Stimulated activated memory B cell treated with anti-CD40 and anti-IgM and Interleukin-4, amounts not matched to agents 10 μg/mL and 1 μg/mL and 100 μg/mL, for 72 hours (primary cell): ENCODE results near the gene PRSS12.
"Not testable (repeated sequence)": the region's sequence is repeated elsewhere in the genome, so short reads cannot be mapped to it uniquely, and the experiment has no call there.

ENCODE experiments used
- ATAC-seq: fragments of 150-1000 bp; cut with Tn5 transposase; 2 replicates; pipeline ENCODE4 v1.10.0; 2021
- H3K27ac Mint-ChIP-seq: one replicate; pipeline ENCODE4 v1.8.0; 2022; ENCODE audit warnings: mild to moderate bottlenecking, mixed read lengths
- H3K27me3 Mint-ChIP-seq: one replicate; pipeline ENCODE4 v1.8.0; 2022; ENCODE audit warnings: mixed read lengths
- H3K36me3 Mint-ChIP-seq: one replicate; pipeline ENCODE4 v1.8.0; 2022; ENCODE audit warnings: mixed read lengths
- H3K4me1 Mint-ChIP-seq: one replicate; pipeline ENCODE4 v1.8.0; 2022; ENCODE audit warnings: mixed read lengths
- H3K4me3 Mint-ChIP-seq: one replicate; pipeline ENCODE4 v1.8.0; 2022; ENCODE audit warnings: mild to moderate bottlenecking, moderate library complexity, mixed read lengths
- H3K9me3 Mint-ChIP-seq: one replicate; pipeline ENCODE4 v1.8.0; 2022; ENCODE audit warnings: mixed read lengths

PRSS12 gene

GRCh38 chr4:118279920-118280432, 72.8 kb downstream of the PRSS12 start:
- H3K27ac Mint-ChIP-seq, result peak overlapping the region; percentile 95
- H3K36me3 Mint-ChIP-seq, result peaks cover 46% of the 10 kb centered on the region
- no peaks in the 10 kb centered on the region for H3K27me3 Mint-ChIP-seq
- peak overlapping the region; percentile 86 for H3K4me3 Mint-ChIP-seq
- peaks cover 56% of the 10 kb centered on the region for H3K4me1 Mint-ChIP-seq
- no peaks in the 10 kb centered on the region for H3K9me3 Mint-ChIP-seq
- no peak for ATAC-seq

GRCh38 chr4:118279328-118279727, 73.5 kb downstream of the PRSS12 start:
- H3K27me3 Mint-ChIP-seq, result no peaks in the 10 kb centered on the region
- H3K27ac Mint-ChIP-seq, result peak overlapping the region; percentile 95
- peak overlapping the region; percentile 86 for H3K4me3 Mint-ChIP-seq
- H3K9me3 Mint-ChIP-seq, result no peaks in the 10 kb centered on the region
- peaks cover 41% of the 10 kb centered on the region for H3K36me3 Mint-ChIP-seq
- peaks cover 50% of the 10 kb centered on the region for H3K4me1 Mint-ChIP-seq
- no peak for ATAC-seq

- ATAC-seq, result peak; percentile 99
- H3K27ac Mint-ChIP-seq, result peak overlapping the region; percentile 95
- H3K27me3 Mint-ChIP-seq, result no peaks in the 10 kb centered on the region
- H3K4me3 Mint-ChIP-seq, result peak overlapping the region; percentile 86
- peaks cover 44% of the 10 kb centered on the region for H3K4me1 Mint-ChIP-seq
- H3K36me3 Mint-ChIP-seq, result peaks cover 39% of the 10 kb centered on the region
- no peaks in the 10 kb centered on the region for H3K9me3 Mint-ChIP-seq
Observed at GRCh38 chr4:118278473-118279274, 74.1 kb downstream of the PRSS12 start.

- no peak overlapping the region for H3K4me3 Mint-ChIP-seq
- no peak for ATAC-seq
- no peaks in the 10 kb centered on the region for H3K27me3 Mint-ChIP-seq
- H3K4me1 Mint-ChIP-seq, result peaks cover 33% of the 10 kb centered on the region
- peak overlapping the region; percentile 95 for H3K27ac Mint-ChIP-seq
- H3K9me3 Mint-ChIP-seq, result no peaks in the 10 kb centered on the region
- H3K36me3 Mint-ChIP-seq, result peaks cover 27% of the 10 kb centered on the region
Observed at GRCh38 chr4:118277243-118277642, 75.6 kb downstream of the PRSS12 start.

GRCh38 chr4:118276580-118276979, 76.2 kb downstream of the PRSS12 start:
- ATAC-seq, result no peak
- Mint-ChIP-seq H3K36me3 (peaks cover 21% of the 10 kb centered on the region), H3K9me3 (no peaks in the 10 kb centered on the region), H3K27ac (peak overlapping the region; percentile 95), H3K4me3 (no peak overlapping the region), H3K4me1 (peaks cover 27% of the 10 kb centered on the region), H3K27me3 (no peaks in the 10 kb centered on the region)

- no peaks in the 10 kb centered on the region for H3K9me3 Mint-ChIP-seq
- no peaks in the 10 kb centered on the region for H3K27me3 Mint-ChIP-seq
- no peak overlapping the region for H3K27ac Mint-ChIP-seq
- H3K4me3 Mint-ChIP-seq, result no peak overlapping the region
- H3K4me1 Mint-ChIP-seq, result peaks cover 14% of the 10 kb centered on the region
- H3K36me3 Mint-ChIP-seq, result no peaks in the 10 kb centered on the region
- no peak for ATAC-seq
Observed at GRCh38 chr4:118273642-118274041, 79.2 kb downstream of the PRSS12 start.

GRCh38 chr4:118271788-118272187, 81.0 kb downstream of the PRSS12 start:
- H3K9me3 Mint-ChIP-seq, result no peaks in the 10 kb centered on the region
- no peak for ATAC-seq
- no peak overlapping the region for H3K27ac Mint-ChIP-seq
- H3K27me3 Mint-ChIP-seq, result no peaks in the 10 kb centered on the region
- H3K36me3 Mint-ChIP-seq, result no peaks in the 10 kb centered on the region
- no peak overlapping the region for H3K4me3 Mint-ChIP-seq
- H3K4me1 Mint-ChIP-seq, result peaks cover 6% of the 10 kb centered on the region

- no peak for ATAC-seq
- no peak overlapping the region for H3K4me3 Mint-ChIP-seq
- H3K36me3 Mint-ChIP-seq, result no peaks in the 10 kb centered on the region
- H3K9me3 Mint-ChIP-seq, result no peaks in the 10 kb centered on the region
- H3K4me1 Mint-ChIP-seq, result peaks cover 4% of the 10 kb centered on the region
- no peaks in the 10 kb centered on the region for H3K27me3 Mint-ChIP-seq
- H3K27ac Mint-ChIP-seq, result no peak overlapping the region
Observed at GRCh38 chr4:118270492-118270891, 82.3 kb downstream of the PRSS12 start.

GRCh38 chr4:118268780-118269179, 84.0 kb downstream of the PRSS12 start:
- H3K4me1 Mint-ChIP-seq, result no peaks in the 10 kb centered on the region
- no peaks in the 10 kb centered on the region for H3K9me3 Mint-ChIP-seq
- no peaks in the 10 kb centered on the region for H3K27me3 Mint-ChIP-seq
- H3K4me3 Mint-ChIP-seq, result no peak overlapping the region
- H3K27ac Mint-ChIP-seq, result no peak overlapping the region
- ATAC-seq, result no peak
- H3K36me3 Mint-ChIP-seq, result no peaks in the 10 kb centered on the region

GRCh38 chr4:118266145-118266496, 86.7 kb downstream of the PRSS12 start:
- not testable (repeated sequence) for H3K36me3 Mint-ChIP-seq, H3K9me3 Mint-ChIP-seq, ATAC-seq, H3K4me1 Mint-ChIP-seq, H3K4me3 Mint-ChIP-seq, H3K27me3 Mint-ChIP-seq, H3K27ac Mint-ChIP-seq

- no peak overlapping the region for H3K27ac Mint-ChIP-seq
- no peaks in the 10 kb centered on the region for H3K4me1 Mint-ChIP-seq
- H3K36me3 Mint-ChIP-seq, result no peaks in the 10 kb centered on the region
- H3K27me3 Mint-ChIP-seq, result no peaks in the 10 kb centered on the region
- peak; percentile 57 for ATAC-seq
- H3K4me3 Mint-ChIP-seq, result peak overlapping the region; percentile 72
- H3K9me3 Mint-ChIP-seq, result no peaks in the 10 kb centered on the region
Observed at GRCh38 chr4:118265312-118266144, 87.3 kb downstream of the PRSS12 start.

- Mint-ChIP-seq H3K9me3 (no peaks in the 10 kb centered on the region), H3K4me3 (no peak overlapping the region), H3K27ac (no peak overlapping the region), H3K4me1 (no peaks in the 10 kb centered on the region), H3K27me3 (no peaks in the 10 kb centered on the region), H3K36me3 (no peaks in the 10 kb centered on the region)
- ATAC-seq, result no peak
Observed at GRCh38 chr4:118264096-118264495, 88.7 kb downstream of the PRSS12 start.

GRCh38 chr4:118260309-118260708, 92.5 kb downstream of the PRSS12 start:
- no peaks in the 10 kb centered on the region for H3K9me3 Mint-ChIP-seq
- H3K4me1 Mint-ChIP-seq, result no peaks in the 10 kb centered on the region
- no peaks in the 10 kb centered on the region for H3K36me3 Mint-ChIP-seq
- no peak overlapping the region for H3K27ac Mint-ChIP-seq
- no peak for ATAC-seq
- H3K27me3 Mint-ChIP-seq, result no peaks in the 10 kb centered on the region
- H3K4me3 Mint-ChIP-seq, result no peak overlapping the region

GRCh38 chr4:118259111-118259510, 93.7 kb downstream of the PRSS12 start:
- H3K36me3 Mint-ChIP-seq, result no peaks in the 10 kb centered on the region
- ATAC-seq, result no peak
- H3K27ac Mint-ChIP-seq, result no peak overlapping the region
- H3K27me3 Mint-ChIP-seq, result no peaks in the 10 kb centered on the region
- H3K4me1 Mint-ChIP-seq, result no peaks in the 10 kb centered on the region
- H3K9me3 Mint-ChIP-seq, result no peaks in the 10 kb centered on the region
- H3K4me3 Mint-ChIP-seq, result no peak overlapping the region

- no peaks in the 10 kb centered on the region for H3K9me3 Mint-ChIP-seq
- H3K4me1 Mint-ChIP-seq, result no peaks in the 10 kb centered on the region
- no peaks in the 10 kb centered on the region for H3K36me3 Mint-ChIP-seq
- H3K27me3 Mint-ChIP-seq, result no peaks in the 10 kb centered on the region
- no peak for ATAC-seq
- no peak overlapping the region for H3K27ac Mint-ChIP-seq
- no peak overlapping the region for H3K4me3 Mint-ChIP-seq
Observed at GRCh38 chr4:118254368-118254767, 98.4 kb downstream of the PRSS12 start.

GRCh38 chr4:118249890-118250289, 102.9 kb downstream of the PRSS12 start:
- H3K4me3 Mint-ChIP-seq, result no peak overlapping the region
- H3K27ac Mint-ChIP-seq, result no peak overlapping the region
- no peaks in the 10 kb centered on the region for H3K4me1 Mint-ChIP-seq
- ATAC-seq, result no peak
- no peaks in the 10 kb centered on the region for H3K9me3 Mint-ChIP-seq
- no peaks in the 10 kb centered on the region for H3K27me3 Mint-ChIP-seq
- no peaks in the 10 kb centered on the region for H3K36me3 Mint-ChIP-seq
